Thoracic aorta (tissue), 2 donors: ENCODE data around the gene RNF150. TPM values are rescaled to one million over a fixed set of nuclear protein-coding genes. Genes with fewer than 3 reads are reported as not detected.

Experiments used
- ATAC-seq: fragments of 150-250 bp; one replicate; pipeline ENCODE4 v1.8.0; 2017; ENCODE audit warnings: low read depth; ENCODE audit not compliant: insufficient number of reproducible peaks, low FRiP score
- DNase-seq: peaks from one replicate; pipeline ENCODE4 v3.0.0-alpha.2; 2020; ENCODE audit warnings: low spot score
- H3K27ac ChIP-seq, 2 donors: fragments of 200-600 bp; sonication (generic); 1 replicate in 1 of 2; 2 replicates in 1 of 2; pipeline ENCODE4 v1.5.1; 2016; ENCODE audit warnings: mild to moderate bottlenecking in 2 of 2, moderate library complexity in 2 of 2
- H3K27me3 ChIP-seq: fragments of 200-600 bp; sonication (generic); replicated peaks from 2 replicates; pipeline ENCODE4 v1.6.0; 2016; ENCODE audit warnings: mild to moderate bottlenecking; ENCODE audit not compliant: insufficient read depth
- H3K36me3 ChIP-seq: fragments of 200-600 bp; sonication (generic); one replicate; pipeline ENCODE4 v1.5.1; 2016
- H3K4me1 ChIP-seq, 2 donors: fragments of 200-600 bp; sonication (generic); 1 replicate in 1 of 2; 2 replicates in 1 of 2; pipeline versions ENCODE4 v1.5.1 to v1.6.0; 2016; ENCODE audit warnings: low read depth in 2 of 2, mild to moderate bottlenecking in 1 of 2; ENCODE audit not compliant: control insufficient read depth in 1 of 2
- H3K4me3 ChIP-seq: fragments of 200-600 bp; sonication (generic); 2 replicates; pipeline ENCODE4 v1.5.1; 2016; ENCODE audit warnings: mild to moderate bottlenecking
- H3K9me3 ChIP-seq: fragments of 200-600 bp; sonication (generic); 2 replicates; pipeline ENCODE4 v1.5.1; 2016
- CTCF ChIP-seq: fragments of 200-600 bp; sonication (generic); IDR thresholded peaks from one replicate; pipeline ENCODE4 v1.5.1; 2019; ENCODE audit warnings: antibody characterized with exemption
- total RNA-seq, 2 donors: library from RNA; depleted of rRNA; stranded (reverse); fragments of >200 nt; gene quantifications; one replicate each; pipeline versions ENCODE4 v1.1.0 to v1.2.3, GENCODE V29; 2016

RNF150 gene
- total RNA-seq, 2 donors from 2014 or later, result 9.7 to 11.6 TPM

- no peak for DNase-seq
- Histone ChIP-seq H3K4me1 (peaks cover 25 to 52% of the 10 kb centered on the region in 2 donors), H3K27ac (peak overlapping the region; percentile 60 to 67), H3K9me3 (no peaks in the 10 kb centered on the region), H3K27me3 (no peaks in the 10 kb centered on the region), H3K4me3 (no peak overlapping the region), H3K36me3 (no peaks in the 10 kb centered on the region)
- ATAC-seq, result peak; percentile 51
- no peak for TF ChIP-seq CTCF
Measured at GRCh38 chr4:140994015-140994414, 139.3 kb downstream of the RNF150 start.

GRCh38 chr4:140993370-140993769, 139.9 kb downstream of the RNF150 start:
- H3K27ac ChIP-seq, result peak overlapping the region in 1 of 2 donors; percentile 67
- no peaks in the 10 kb centered on the region for H3K36me3 ChIP-seq
- no peak for TF ChIP-seq CTCF
- no peaks in the 10 kb centered on the region for H3K9me3 ChIP-seq
- H3K4me1 ChIP-seq, result peaks cover 25 to 46% of the 10 kb centered on the region in 2 donors
- H3K27me3 ChIP-seq, result no peaks in the 10 kb centered on the region
- no peak for ATAC-seq
- no peak overlapping the region for H3K4me3 ChIP-seq
- no peak for DNase-seq

GRCh38 chr4:140989944-140990343, 143.3 kb downstream of the RNF150 start:
- H3K4me3 ChIP-seq, result no peak overlapping the region
- ATAC-seq (no peak), DNase-seq (no peak)
- H3K9me3 ChIP-seq, result no peaks in the 10 kb centered on the region
- no peaks in the 10 kb centered on the region for H3K27me3 ChIP-seq
- no peak for TF ChIP-seq CTCF
- H3K27ac ChIP-seq, result no peak overlapping the region
- peaks cover 21 to 26% of the 10 kb centered on the region in 2 donors for H3K4me1 ChIP-seq
- H3K36me3 ChIP-seq, result no peaks in the 10 kb centered on the region

- H3K27ac ChIP-seq, result no peak overlapping the region
- H3K4me1 ChIP-seq, result peaks cover 9 to 15% of the 10 kb centered on the region in 2 donors
- H3K27me3 ChIP-seq, result no peaks in the 10 kb centered on the region
- no peak for DNase-seq
- no peaks in the 10 kb centered on the region for H3K9me3 ChIP-seq
- H3K36me3 ChIP-seq, result no peaks in the 10 kb centered on the region
- no peak overlapping the region for H3K4me3 ChIP-seq
- no peak for ATAC-seq
- no peak for TF ChIP-seq CTCF
Measured at GRCh38 chr4:140986045-140986444, 147.2 kb downstream of the RNF150 start.

- no peaks in the 10 kb centered on the region for H3K36me3 ChIP-seq
- no peak overlapping the region for H3K27ac ChIP-seq
- no peak for ATAC-seq
- H3K4me1 ChIP-seq, result peaks cover 9 to 15% of the 10 kb centered on the region in 2 donors
- no peak for TF ChIP-seq CTCF
- no peak for DNase-seq
- H3K9me3 ChIP-seq, result no peaks in the 10 kb centered on the region
- H3K27me3 ChIP-seq, result no peaks in the 10 kb centered on the region
- H3K4me3 ChIP-seq, result no peak overlapping the region
Measured at GRCh38 chr4:140982613-140983340, 150.5 kb downstream of the RNF150 start.
